WI38 (cell line): ENCODE data around the gene IQSEC1.

Source experiments
- H3K4me3 ChIP-seq: 2 replicates; pipeline ENCODE4 v1.5.1; 2011; ENCODE audit warnings: low read depth, mild to moderate bottlenecking, control low read depth, low read length
- CTCF ChIP-seq: IDR thresholded peaks from 2 replicates; pipeline ENCODE4 v1.5.1; 2012; ENCODE audit warnings: low read depth, mild to moderate bottlenecking, control low read depth, low read length

Gene IQSEC1

DNA sequence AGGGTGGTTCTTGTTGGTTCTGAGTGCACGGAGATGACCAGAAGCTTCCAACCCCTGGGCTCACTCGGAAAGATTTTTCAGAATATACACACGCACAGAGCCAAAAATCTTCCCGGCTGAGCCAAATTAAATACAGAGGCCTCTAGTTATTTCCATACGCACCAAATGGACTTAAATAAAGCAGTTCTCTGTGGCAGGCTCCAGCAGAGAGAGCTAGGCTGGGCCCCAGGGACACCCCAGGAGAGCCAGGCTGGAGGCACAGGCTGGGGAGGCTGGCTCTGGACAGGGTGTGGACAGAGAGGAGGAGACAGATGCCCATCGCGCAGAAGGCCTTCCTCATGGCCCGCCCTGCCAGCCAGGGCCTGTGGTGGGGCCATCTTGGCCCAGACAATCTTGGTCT lies 115.9 kb downstream of the IQSEC1 start:
- no peak overlapping the region for H3K4me3 ChIP-seq
- no peak for TF ChIP-seq CTCF

GRCh38 chr3:12956316-12956660 lies 116.9 kb downstream of the IQSEC1 start:
- TF ChIP-seq CTCF: no peak
- no peak overlapping the region for H3K4me3 ChIP-seq

DNA sequence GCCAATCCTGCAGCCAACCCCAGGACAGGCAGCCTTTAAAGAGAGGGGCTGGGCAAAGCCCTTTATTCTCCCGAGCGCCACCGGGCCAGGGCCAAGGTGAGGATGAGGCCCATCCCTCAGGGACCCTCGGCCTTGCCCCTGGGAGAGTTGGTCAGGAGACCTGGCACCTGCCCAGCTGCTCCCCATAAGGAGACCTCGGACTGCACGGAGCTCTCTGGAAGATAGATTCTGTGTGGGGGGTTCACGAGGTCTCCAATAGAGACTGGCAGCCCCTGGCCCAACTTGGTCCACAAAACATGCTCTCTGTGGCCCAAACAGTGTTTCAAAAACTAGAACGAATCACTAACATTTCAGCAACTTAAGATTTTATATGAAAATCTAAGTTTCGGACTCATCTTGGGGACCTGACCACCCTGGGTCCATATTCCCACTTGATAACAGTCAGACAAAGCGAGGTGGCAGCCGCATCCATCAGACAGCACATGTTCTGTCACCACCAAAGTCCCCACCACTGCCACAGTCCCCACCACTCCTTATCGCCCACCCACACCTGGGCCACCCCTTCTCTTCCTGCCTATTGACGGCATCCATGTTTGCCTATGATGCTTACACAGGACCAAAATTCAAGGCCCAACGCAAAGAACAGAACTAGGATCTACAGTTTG lies 117.4 kb downstream of the IQSEC1 start:
- TF ChIP-seq CTCF: no peak
- no peak overlapping the region for H3K4me3 ChIP-seq

GRCh38 chr3:12954891-12955650 lies 118.2 kb downstream of the IQSEC1 start:
- H3K4me3 ChIP-seq: no peak overlapping the region
- TF ChIP-seq CTCF: no peak

DNA sequence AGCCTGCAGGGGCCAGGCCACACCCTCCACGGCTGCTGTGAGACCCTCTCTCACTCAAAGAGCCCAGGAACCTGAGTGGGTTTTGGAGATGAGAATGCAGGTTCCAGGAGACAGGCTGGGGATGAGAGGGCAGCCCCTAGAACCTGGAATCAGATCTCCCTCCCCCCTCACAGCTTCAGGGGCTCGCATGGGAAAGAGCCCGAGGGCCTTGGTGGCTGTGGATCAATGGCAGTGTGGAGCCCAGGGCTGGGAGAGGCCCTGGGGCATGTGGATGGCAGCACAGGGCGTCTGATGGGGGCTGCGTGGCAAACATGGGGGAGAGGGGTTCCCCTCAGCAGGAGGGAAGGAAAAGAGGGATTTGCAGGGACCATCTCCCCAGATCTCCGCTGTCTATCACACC lies 119.0 kb downstream of the IQSEC1 start:
- H3K4me3 ChIP-seq: no peak overlapping the region

GRCh38 chr3:12953201-12953995 lies 119.8 kb downstream of the IQSEC1 start:
- no peak overlapping the region for H3K4me3 ChIP-seq
- no peak for TF ChIP-seq CTCF

More for the DNA sequence above, 119.0 kb downstream of the IQSEC1 start:
- no peak for TF ChIP-seq CTCF
